Stimulated activated CD8-positive, alpha-beta memory T cell treated with anti-CD3 and anti-CD28 coated beads, Interleukin-12 subunit alpha, Interleukin-12 subunit beta, amount 100 ng/mL, for 24 hours (primary cell): ENCODE data around the gene NT5C3A.
"Not testable (repeated sequence)": the region's sequence is repeated elsewhere in the genome, so short reads cannot be mapped to it uniquely, and the experiment has no call there.

Experiments
- DNase-seq: peaks from one replicate; pipeline ENCODE4 v3.0.0-alpha.2; 2020; ENCODE audit errors: extremely low read depth

The NT5C3A gene

DNA sequence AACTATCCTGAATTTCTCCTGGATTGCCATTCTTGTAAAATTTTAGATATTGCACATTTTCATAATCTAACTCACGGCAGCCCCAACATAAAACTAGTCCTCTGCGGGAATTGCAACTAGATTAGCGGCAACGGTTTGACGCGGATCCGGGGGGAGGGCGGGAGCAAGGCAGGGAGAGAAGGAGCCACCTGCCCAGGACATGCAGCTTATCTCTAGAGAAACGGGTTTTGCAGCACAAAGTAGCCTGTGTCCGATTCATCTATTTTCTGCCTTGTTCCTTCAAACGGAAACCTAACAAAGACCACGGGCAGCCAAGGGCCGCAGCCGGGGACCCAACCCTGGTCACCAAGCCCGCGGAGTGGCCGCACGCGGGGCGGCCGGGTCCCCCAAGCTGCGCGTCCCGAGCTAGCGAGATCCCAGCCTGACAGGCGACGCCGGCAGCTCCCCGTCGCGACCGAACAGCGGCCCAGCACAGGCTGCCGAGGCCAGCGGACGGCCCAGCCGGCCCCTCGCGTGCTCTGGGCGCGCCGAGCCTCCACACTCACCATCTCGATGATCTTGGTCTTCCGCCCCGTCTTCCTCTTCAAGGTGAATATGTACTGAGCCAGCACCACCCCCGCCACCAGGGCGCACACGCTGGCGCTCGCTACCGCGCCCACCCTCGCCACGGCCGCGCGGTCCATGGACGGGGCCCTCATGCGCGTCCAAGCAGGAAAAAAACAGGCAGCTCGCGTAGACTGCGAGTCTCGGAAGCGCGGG, at the start of gene NT5C3A:
TSS of gene NT5C3A (minus strand) at position 754 of the 759 bp plus-strand sequence. CDS start at position 683, 71 bp downstream.
- DNase-seq: peak; percentile 1

DNA sequence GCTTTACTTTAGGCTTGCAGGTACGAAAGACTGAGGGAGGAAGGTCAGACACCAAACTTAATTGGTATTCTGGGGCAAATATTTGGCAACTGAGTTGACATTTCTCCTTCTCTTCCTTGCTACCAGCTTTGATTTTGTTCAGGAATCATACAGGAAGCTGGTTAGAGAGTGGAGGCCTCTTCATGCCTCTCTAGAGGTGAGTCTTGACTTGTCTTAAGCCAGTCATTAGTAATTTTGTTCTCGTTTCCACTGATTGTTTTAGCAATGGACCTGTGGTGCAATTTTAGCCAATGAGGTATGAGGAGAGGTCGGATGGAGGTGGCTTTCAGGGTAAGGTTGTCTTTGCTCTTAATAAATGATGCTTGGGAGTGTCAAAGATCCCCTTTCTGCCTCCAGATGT, 49.0 kb upstream of the NT5C3A start:
- no peak for DNase-seq

DNA sequence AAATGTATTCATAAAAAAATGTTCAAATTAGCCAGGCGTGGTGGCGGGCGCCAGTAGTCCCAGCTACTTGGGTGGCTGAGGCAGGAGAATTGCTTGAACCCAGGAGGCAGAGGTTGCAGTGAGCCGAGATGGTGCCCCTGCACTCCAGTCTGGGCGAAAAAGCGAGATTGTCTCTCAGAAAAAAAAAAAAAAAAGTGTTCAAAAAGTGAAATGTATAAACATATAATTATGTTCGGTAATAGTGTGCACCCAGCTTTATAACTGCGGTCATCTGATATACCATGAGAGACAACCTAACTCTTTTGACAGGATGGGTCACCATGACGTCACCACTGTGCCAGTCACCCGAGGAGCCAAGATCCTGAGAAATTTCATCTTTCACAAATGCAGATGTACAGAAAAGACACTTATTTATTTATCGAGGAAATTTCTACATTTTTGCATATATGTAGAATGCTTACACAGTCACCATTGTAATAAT, 47.2 kb upstream of the NT5C3A start:
- no peak for DNase-seq

DNA sequence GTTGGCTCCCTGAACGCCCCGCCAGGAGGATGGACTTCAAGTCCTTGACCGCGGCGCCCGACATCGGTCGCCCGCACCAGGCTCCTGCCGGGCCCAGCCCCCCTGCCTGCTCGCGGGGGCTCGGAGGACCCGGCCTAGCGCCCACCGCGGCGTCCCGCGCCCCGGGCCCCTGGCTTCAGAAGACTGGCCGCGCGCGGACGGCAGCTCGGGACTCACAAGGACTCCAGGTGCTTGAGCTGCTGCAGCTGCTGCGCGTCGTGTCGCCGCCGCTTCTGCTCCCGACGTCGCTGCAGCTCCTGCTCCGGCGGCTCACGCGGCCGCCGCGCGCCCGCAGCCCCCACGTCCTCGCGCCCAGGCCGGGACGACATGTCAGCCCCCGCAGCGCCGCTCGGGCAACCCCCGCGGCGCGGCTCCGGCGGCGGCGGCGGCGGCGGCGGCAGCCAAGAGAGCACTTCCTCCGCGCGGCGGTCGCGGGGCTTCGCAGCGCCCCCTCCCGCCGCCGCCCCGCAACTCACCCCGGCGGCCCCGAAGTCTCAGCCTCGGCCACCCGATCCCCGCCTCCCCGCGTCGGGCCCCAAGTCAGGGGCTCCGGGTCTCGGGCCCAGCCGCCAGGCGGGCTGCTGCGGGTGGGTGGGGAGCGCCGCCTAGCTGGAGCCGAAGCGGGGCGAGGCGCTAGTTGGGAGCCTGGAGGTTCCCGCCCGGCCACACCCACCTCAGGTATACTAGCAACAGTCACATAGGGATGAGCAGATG, 46.6 kb upstream of the NT5C3A start, which contains the start of gene RP9:
TSS of gene RP9 (minus strand) at position 400 of the 753 bp plus-strand sequence. CDS start at position 368, 32 bp downstream.
- DNase-seq: peak; percentile 63

DNA sequence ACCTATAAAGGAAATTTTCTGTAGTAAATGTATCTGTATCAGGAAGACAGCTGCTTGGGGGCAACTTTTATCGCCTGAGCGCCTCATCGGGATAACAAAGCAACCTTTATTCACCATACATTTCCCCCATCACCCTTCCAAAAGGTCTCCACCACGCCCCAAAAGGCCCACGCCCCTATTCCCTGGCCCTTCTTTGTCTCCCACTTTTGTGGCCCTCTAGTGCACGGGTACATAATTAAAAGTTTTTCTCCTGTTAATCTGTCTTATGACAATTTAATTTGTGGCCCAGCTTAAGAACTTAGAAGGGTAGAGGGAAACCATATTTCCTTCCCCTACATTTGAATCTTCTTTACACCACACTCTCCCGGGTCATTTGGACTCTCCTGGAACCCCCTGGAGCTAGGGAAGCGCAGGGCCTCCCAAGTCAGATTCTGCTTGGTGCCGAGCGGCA, 46.0 kb upstream of the NT5C3A start:
- DNase-seq: no peak

DNA sequence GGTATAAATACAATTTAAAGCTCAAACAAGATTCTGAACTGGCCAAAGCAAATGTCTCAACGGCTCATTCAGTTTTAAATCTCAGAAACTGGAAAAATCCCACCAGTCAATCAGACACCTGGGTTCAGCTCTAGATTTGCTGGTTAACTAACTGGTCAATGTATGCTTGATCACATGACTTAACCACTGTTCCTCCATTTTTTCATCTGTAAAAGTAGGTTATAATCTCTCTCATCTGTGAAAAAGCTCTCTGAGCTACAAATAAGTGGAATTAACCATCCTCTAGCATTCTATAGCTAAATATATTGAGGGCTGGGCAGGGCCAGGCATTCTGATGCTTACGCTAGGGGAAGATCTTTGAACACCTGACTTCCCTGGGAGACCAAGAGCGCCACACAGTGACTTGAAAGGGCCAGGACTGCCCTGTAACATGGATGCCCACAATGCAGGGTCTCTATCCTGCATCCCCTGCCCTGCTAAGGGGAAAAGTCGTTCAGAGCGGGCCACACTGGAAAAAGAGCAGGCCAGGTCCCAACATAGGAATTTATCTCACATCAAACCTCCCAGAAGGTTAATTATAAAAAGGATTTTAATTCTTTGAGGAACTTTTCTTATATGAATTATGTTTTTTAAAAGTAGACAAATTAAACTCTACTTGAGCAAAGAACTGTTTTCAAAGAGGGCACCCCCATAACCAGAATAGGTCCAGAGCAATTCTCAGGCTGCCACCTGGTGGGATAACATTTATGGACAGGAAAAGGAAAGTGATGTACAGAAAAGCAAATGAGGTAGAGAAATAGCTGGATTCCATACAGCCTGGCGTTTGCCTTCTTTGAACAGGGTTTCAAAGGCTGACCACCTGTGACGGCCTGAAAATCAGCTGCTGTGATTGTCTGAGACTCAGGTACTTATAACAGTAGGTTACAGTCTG, 44.8 kb upstream of the NT5C3A start:
- DNase-seq: no peak

DNA sequence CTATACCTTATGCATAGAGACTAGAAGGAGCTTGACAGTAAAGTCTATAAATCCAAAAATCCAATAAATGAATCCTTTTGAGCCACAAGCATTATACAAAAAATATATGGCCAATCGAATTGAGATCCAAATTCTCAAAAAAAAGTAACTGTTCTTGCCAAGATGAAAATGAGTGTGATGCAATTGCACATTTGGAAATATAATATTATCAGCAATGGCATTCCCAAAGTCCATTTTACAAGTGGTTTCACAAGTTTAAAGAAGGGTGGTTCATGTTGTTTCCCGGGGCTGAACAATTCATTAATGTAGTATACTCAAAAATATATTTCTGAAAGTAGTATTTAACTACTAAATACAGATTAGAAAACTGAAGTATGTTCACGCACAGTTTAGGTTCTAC, 39.3 kb upstream of the NT5C3A start:
- no peak for DNase-seq

DNA sequence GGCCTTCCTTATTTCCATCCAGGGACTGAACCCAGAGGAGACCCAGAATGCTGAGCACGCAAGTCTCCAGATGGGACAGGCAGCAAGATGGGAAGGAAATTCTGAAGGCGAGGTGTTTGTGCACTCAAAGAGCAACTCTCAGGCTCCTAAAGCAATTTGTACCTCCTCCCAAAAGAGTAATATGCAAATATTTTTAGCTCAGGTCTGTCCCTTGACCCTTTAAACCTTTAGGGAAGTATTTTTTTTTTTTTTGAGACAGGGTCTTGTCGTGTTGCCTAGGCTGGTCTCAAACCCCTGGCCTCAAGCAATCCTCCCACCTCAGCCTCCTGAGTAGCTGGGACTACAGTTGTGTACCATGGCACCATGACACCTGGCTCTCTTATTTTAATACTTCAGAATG, 38.2 kb upstream of the NT5C3A start:
- DNase-seq: no peak

DNA sequence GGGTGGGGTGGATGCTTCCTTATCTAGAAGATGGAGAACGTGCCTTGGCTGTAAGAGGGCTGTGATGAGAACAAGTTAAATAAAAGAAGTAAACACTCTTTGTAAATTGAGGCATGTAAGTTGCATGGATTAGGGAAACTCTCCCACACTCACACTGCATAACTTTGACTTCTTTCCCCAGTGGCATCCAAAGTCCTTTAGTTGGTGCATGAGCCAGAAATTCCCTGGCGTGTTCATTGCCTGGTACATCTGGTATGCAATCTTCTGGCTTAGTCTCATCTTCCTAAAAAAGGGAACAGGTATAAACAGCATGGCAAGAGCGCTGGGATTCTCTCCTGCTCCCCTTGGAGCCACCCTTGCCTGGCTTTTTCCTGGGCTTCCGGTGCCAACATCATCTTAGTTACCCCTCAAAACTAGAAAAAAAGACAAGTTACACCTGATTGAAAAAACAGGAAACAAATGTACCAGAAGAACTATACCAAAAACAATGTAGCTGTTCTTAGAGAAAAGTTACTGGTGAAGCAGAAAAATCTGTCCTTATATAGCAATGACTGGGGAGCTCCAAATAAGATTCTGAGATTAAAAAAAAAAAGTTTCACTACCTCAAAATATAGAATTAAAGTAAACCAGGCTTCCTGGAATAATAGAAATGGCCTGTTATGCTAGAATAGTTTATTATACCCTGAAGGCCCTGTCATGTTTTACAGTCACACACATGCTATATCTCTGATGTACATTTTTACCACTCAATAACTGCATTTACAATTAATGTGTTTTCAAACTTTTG, 36.8 kb upstream of the NT5C3A start:
- no peak for DNase-seq

DNA sequence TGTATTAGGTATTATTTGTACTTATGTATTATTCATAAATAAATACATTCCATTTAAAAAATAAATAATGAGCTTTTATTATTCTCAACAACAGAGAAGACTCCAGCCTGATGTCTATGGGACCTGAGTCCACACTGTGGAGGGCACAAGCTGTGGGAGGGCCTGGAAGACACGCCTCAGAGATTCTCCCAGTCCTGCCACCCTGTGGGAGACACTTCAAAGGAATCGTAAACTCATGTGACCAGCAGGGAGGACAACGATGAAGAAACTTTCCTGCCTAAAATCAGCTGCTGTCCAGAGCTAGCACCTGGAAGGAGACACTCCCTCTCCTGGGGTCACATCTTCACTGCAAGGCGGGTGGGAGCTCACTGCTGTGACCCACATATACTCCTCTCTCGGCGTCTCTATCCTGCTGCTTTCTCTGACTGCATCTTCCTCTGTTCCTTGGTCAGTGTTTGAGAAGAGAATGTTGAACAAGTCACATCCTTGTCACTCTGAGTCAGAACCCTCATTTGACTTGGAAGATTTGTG, 32.2 kb upstream of the NT5C3A start:
- DNase-seq: not testable (repeated sequence)

DNA sequence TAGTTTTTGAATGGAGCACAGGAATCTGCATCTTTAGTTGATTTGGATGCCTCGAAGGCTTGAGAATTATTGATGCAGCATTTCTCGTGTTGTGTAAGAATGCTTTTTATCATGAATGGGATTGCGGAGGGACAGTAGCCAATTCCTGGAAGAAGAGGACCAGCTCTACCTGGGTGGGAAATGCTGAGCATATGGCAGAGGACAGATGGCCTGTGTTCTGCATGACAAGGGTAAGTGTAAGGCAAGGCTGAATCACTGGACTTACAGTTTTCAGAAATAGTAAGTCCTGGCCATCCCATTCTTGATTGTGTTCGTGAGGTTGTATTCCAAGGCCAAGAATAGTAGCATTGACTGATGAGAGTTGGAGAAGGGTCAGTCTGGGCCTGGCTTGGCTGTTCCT, 30.7 kb upstream of the NT5C3A start:
- DNase-seq: no peak

DNA sequence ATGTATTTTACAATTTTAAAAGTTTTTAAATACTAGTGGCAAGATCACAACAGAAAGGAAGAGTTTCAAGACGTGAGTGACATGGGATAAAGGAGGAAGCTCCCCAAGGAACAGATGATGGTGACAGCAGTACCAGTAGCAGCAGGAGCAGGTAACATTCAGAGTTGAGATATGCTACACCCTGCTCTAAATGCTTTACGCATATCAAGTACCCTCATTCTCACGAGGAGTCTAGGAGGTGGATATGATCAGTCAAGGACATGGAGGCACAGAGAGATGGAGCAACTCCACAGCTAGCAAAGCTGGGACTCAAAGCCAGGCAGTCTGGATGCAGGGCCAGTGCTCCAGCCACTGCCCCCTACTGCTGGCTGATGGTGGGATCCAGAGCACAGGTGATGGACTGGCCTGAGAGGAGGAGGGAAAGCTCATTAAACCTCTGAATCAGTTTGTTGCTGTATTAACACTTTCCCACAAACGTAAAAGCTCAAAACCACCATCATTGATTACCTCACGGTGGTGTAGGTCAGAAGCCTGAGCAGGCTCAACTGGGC, 29.1 kb upstream of the NT5C3A start:
- no peak for DNase-seq

DNA sequence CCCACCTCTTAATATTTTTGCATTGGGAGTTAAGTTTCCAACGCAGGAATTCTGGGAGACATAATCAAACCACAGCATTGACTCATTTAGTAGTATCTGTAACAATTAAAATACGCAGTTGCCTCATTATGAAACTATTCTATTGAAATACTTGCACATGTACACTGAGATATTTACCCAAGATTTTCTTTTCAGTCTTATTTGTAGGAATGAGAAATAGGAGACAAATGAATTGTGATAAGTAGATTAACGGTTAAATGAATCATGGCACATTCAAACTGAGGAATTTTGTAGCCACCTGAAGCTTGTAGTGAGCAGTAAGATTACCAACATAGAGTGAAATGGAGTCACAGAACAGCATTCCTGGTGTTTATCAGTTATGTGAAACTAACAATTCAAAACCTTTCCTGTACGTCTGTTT, 28.5 kb upstream of the NT5C3A start:
- DNase-seq: no peak

DNA sequence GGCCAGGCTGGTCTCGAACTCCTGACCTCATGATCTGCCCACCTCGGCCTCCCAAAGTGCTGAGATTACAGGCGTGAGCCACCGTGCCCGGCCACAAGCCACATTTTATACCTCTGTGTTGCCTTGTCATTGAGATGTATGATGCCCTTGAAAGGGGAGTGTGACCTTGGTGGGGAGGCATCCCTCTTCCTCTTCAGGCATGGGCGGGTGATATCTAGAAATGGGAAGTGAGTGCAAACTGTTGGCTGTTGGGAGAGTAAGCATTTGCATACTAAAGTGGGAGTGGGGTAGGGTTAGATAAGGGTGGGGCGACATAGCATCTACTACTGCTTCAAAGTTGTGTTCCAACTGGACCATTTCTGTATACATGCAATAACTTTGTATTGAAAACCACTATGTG, 26.6 kb upstream of the NT5C3A start:
- DNase-seq: no peak

DNA sequence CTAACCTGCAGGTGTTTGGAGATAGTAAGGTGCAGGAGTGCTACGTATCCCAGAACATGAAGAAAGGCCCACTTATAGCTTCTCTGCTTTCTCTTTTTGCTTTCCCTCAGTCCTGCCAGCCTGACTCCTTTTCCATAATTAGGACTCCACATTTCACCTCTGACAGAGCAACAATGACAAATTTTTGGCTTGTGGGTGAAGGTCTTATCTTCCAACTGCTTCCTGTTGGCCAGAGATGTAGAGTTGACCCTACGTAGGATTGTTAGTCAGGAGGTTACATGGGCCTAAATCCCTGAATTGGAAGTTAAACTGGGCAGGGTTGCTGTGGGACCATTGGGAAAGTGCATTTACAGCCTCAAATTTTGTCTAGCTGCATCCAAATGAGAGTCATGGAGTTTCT, 25.3 kb upstream of the NT5C3A start:
- DNase-seq: no peak

DNA sequence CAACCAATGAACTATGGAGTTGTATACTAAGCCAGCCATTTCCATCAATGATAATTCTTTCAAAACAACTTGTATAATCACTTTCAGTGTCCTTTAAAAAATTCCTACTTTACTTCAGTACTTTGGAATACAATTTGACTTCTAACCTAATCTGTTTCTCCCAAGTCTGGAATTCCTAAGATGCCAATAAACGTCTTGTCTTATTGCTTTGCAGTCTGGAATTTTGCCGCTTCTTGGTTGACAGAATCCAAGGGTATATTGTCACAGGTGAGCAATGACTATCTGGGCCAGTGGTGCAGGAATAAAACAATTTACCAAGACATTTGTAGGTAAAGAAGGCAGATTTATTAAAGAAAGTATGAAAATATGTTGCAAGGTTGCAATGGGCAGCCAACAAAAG, 24.8 kb upstream of the NT5C3A start:
- no peak for DNase-seq

DNA sequence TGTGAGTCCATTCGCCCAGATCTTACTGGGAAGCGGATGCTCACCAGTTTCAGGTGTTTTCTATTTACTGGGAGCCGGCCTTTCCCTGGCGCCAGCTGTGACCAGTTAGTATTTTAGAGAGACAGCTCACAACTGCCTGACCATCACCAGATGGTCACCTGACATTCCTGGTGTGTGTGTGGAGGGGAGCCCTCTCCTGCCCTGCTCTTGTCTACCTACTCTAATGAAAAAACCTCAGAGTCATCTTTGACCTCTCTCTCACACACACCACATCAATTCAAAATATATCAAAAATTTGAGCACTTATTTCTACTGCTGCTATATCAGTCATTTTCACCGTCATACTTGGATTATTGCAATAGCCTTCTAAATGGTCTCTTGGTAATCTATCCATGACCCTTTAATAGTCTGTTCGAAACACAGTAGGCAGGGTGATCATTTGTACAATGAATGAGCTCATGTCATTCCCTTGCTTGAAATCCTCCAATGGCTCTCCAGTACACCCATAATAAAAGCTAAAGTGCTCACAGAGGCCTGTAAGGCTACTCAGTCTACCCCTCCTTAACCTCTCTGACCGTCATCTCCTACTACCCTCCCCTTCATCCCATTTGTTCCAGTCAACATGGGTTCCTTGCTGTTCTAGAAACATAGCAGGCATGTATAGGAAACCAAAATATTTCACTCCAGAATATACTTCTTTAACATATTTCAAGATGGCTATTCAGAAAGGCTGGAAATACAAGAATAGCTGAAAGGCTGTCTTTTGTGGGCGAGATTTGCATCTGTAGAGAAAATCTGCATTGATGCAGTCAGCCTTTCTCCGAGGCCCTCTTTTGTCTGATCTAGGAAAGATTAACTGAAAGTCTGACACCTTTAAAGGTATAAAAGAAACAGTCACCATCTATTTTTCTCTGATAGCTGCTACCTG, 17.5 kb upstream of the NT5C3A start:
- DNase-seq: no peak

DNA sequence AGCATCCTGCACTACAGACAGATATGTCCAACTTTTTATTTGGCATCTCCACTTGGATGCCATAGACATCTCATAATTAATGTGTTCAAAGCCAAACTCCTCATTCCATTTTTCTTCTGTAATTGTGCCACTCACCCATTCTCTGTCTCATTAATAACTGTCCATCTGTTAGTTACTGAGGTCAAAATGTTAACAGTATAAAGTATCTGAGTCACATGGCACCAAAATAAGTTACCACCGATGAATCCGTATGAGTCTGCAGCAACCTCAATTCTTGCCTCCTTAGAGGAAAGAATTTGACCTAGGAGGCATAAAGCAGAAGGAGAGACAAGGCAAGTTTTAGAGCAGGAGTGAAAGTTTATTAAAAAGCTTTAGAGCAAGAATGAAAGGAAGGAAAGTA, 16.5 kb upstream of the NT5C3A start:
- DNase-seq: no peak

DNA sequence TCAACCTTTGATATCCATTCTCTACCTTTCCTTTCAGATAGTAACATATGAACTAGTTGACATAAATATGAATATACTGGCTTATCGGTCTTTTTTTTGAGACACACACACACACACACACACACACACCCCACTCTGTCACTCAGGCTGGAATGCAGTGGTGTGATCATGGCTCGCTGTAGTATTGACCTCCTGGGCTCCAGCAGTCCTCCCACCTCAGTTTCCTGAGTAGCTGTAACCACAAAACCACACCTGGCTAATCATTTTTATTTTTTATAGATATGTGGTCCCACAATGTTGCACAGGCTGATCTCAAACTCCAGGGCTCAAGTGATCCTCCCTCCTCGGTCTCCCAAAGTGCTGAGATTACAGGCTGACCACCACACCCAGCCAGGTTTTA, 14.2 kb upstream of the NT5C3A start:
- DNase-seq: no peak
